ENCODE results near the gene BRD4.

GRCh38 chr19:15293781-15294491, 38.4 kb downstream of the BRD4 start:
- TF ChIP-seq, protein P1, sequence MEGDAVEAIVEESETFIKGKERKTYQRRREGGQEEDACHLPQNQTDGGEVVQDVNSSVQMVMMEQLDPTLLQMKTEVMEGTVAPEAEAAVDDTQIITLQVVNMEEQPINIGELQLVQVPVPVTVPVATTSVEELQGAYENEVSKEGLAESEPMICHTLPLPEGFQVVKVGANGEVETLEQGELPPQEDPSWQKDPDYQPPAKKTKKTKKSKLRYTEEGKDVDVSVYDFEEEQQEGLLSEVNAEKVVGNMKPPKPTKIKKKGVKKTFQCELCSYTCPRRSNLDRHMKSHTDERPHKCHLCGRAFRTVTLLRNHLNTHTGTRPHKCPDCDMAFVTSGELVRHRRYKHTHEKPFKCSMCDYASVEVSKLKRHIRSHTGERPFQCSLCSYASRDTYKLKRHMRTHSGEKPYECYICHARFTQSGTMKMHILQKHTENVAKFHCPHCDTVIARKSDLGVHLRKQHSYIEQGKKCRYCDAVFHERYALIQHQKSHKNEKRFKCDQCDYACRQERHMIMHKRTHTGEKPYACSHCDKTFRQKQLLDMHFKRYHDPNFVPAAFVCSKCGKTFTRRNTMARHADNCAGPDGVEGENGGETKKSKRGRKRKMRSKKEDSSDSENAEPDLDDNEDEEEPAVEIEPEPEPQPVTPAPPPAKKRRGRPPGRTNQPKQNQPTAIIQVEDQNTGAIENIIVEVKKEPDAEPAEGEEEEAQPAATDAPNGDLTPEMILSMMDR (IDR thresholded peaks at IDR 0.05), result no peak
- TF ChIP-seq POLR2A (IDR thresholded peaks at IDR 0.05; ENCODE audit: low read depth) (no peak), EP300 (IDR thresholded peaks at IDR 0.05) (no peak), POLR2AphosphoS5 (IDR thresholded peaks at IDR 0.05) (peak in 1 of 2 donors; percentile 19)

All from esophagus muscularis mucosa (tissue), 4 donors.